Measurements from ENCODE around the gene CCDC196.

The CCDC196 gene

GRCh38 chr14:66539034-66539433 is 52.9 kb downstream of the CCDC196 start:
- DNase-seq = peak; percentile 43
- no peak for TF ChIP-seq EZH2 (IDR thresholded peaks at IDR 0.05; ENCODE audit: borderline replicate concordance, low read depth, low read length, severe bottlenecking)
- TF ChIP-seq CTCF (IDR thresholded peaks at IDR 0.05; ENCODE audit: borderline replicate concordance, extremely low read depth, low read length, poor library complexity, severe bottlenecking) = no peak
- Histone ChIP-seq H3K79me2 (ENCODE audit: insufficient read depth, low read length) (peaks cover 46% of the 10 kb centered on the region), H3K4me3 (ENCODE audit: low read depth in 1 of 2, low read length in 2 of 2) (no peak overlapping the region; a peak in 1 of 4 replicates), H2AFZ (ENCODE audit: low read depth, low read length) (no peak overlapping the region), H3K9ac (ENCODE audit: low read depth, low read length) (no peak overlapping the region), H3K9me3 (ENCODE audit: insufficient read depth, low read length, severe bottlenecking) (peaks cover 5% of the 10 kb centered on the region), H3K27ac (ENCODE audit: low read length) (no peak overlapping the region), H3K4me1 (ENCODE audit: insufficient read depth, low read length) (peaks cover 20% of the 10 kb centered on the region), H3K27me3 (ENCODE audit: insufficient read depth, low read length, poor library complexity) (no peaks in the 10 kb centered on the region), H3K4me2 (ENCODE audit: insufficient read depth, low read length) (peak overlapping the region; percentile 57), H4K20me1 (ENCODE audit: insufficient read depth, low read length) (peaks cover 19% of the 10 kb centered on the region; the same call in 1 of the 2 replicates), H3K36me3 (ENCODE audit: insufficient read depth, low read length) (no peaks in the 10 kb centered on the region)
- peak; percentile 93 for ATAC-seq (ENCODE audit: insufficient read depth, low read depth)

GRCh38 chr14:66540038-66540437 is 53.9 kb downstream of the CCDC196 start:
- Histone ChIP-seq H3K36me3 (ENCODE audit: insufficient read depth, low read length) (no peaks in the 10 kb centered on the region), H3K4me2 (ENCODE audit: insufficient read depth, low read length) (peak overlapping the region; percentile 57; the same call in 1 of the 2 replicates), H3K27ac (ENCODE audit: low read length) (no peak overlapping the region), H3K4me3 (ENCODE audit: low read depth in 1 of 2, low read length in 2 of 2) (no peak overlapping the region), H4K20me1 (ENCODE audit: insufficient read depth, low read length) (peaks cover 19% of the 10 kb centered on the region; the same call in 1 of the 2 replicates), H3K4me1 (ENCODE audit: insufficient read depth, low read length) (peaks cover 20% of the 10 kb centered on the region), H3K9ac (ENCODE audit: low read depth, low read length) (no peak overlapping the region), H3K79me2 (ENCODE audit: insufficient read depth, low read length) (peaks cover 46% of the 10 kb centered on the region), H3K27me3 (ENCODE audit: insufficient read depth, low read length, poor library complexity) (no peaks in the 10 kb centered on the region), H3K9me3 (ENCODE audit: insufficient read depth, low read length, severe bottlenecking) (peaks cover 8% of the 10 kb centered on the region), H2AFZ (ENCODE audit: low read depth, low read length) (no peak overlapping the region)
- DNase-seq (no peak), ATAC-seq (ENCODE audit: insufficient read depth, low read depth) (no peak)
- TF ChIP-seq CTCF (IDR thresholded peaks at IDR 0.05; ENCODE audit: borderline replicate concordance, extremely low read depth, low read length, poor library complexity, severe bottlenecking) (no peak), EZH2 (IDR thresholded peaks at IDR 0.05; ENCODE audit: borderline replicate concordance, low read depth, low read length, severe bottlenecking) (no peak)

- Histone ChIP-seq H3K27ac (ENCODE audit: low read length) (no peak overlapping the region), H3K4me3 (ENCODE audit: low read depth in 1 of 2, low read length in 2 of 2) (no peak overlapping the region), H3K9me3 (ENCODE audit: insufficient read depth, low read length, severe bottlenecking) (peaks cover 8% of the 10 kb centered on the region), H3K9ac (ENCODE audit: low read depth, low read length) (no peak overlapping the region), H2AFZ (ENCODE audit: low read depth, low read length) (no peak overlapping the region), H3K36me3 (ENCODE audit: insufficient read depth, low read length) (no peaks in the 10 kb centered on the region), H3K79me2 (ENCODE audit: insufficient read depth, low read length) (peaks cover 39% of the 10 kb centered on the region), H3K27me3 (ENCODE audit: insufficient read depth, low read length, poor library complexity) (no peaks in the 10 kb centered on the region), H4K20me1 (ENCODE audit: insufficient read depth, low read length) (peaks cover 19% of the 10 kb centered on the region; the same call in 1 of the 2 replicates), H3K4me2 (ENCODE audit: insufficient read depth, low read length) (no peak overlapping the region), H3K4me1 (ENCODE audit: insufficient read depth, low read length) (peaks cover 20% of the 10 kb centered on the region)
- TF ChIP-seq CTCF (IDR thresholded peaks at IDR 0.05; ENCODE audit: borderline replicate concordance, extremely low read depth, low read length, poor library complexity, severe bottlenecking) (no peak), EZH2 (IDR thresholded peaks at IDR 0.05; ENCODE audit: borderline replicate concordance, low read depth, low read length, severe bottlenecking) (no peak)
- no peak for ATAC-seq (ENCODE audit: insufficient read depth, low read depth)
- no peak for DNase-seq
Observed at GRCh38 chr14:66541627-66542026, 55.5 kb downstream of the CCDC196 start.

Data from DND-41 (cell line).